Activated CD4-positive, CD25-positive, alpha-beta regulatory T cell treated with anti-CD3 and anti-CD28 coated beads, Interleukin-2, amount 50 U/mL, for 72 hours (primary cell): Measurements from ENCODE around the gene MYCBP.

ENCODE experiments used
- DNase-seq: peaks from one replicate; pipeline ENCODE4 v3.0.0; 2021

MYCBP gene

DNA sequence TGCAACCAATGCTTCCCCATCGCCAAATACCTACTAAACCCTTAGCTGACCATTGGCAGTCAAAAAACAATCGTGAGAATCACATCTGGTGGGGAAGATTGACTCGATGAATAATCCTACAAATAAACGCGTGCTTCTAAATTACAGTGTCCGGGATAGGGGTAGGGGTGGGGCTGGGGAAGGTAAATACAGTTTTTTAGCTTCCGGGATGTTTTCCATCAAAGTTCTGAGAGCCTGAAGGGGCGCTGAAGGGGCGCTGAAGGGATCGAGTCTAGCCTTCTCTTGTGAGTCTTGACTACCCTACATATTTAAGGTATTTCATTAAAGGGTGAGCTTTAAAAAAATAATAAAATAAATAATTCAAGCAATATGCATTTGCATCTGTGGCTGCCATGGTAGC lies 54.1 kb downstream of the MYCBP start:
- no peak for DNase-seq

DNA sequence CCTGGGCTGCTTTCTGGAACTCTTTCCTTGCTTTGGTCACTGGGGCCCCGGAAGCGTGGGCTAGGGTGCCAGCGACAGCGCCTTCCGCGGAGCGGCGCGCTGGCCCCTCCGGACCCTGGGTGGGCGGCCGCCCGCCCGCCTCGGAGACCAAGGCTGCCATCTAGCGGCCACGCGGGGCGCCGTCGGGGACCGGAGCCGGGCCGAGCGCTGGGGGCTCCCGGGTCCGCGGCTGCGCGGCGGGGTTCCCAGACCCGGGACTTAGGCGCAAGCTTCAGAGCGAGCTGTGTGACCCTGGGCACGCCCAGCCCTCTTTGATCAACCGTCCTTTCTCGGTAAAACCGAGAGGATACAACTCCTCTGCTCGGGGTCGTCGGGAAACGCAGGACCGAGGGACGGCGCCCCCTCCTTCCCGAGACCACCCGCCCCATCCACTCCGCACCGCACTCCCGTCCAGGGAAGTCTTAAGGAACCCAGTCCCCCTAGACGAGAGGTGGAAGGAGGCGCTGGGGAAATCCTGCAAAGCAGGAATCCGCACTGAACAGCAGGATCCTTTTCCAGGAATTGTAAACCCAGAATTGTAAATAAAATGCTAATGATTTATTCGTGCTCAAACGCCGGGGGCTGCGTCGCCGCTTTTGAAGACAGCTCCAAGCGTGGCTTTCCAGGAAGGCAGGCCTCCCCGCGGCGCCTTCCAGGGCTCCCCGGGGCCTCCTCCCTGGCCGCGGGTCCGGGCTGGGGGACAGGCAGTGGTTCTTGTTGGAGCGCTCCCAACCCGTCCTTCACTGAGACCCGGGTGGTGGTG lies 54.8 kb downstream of the MYCBP start:
- DNase-seq: peak; percentile 65

DNA sequence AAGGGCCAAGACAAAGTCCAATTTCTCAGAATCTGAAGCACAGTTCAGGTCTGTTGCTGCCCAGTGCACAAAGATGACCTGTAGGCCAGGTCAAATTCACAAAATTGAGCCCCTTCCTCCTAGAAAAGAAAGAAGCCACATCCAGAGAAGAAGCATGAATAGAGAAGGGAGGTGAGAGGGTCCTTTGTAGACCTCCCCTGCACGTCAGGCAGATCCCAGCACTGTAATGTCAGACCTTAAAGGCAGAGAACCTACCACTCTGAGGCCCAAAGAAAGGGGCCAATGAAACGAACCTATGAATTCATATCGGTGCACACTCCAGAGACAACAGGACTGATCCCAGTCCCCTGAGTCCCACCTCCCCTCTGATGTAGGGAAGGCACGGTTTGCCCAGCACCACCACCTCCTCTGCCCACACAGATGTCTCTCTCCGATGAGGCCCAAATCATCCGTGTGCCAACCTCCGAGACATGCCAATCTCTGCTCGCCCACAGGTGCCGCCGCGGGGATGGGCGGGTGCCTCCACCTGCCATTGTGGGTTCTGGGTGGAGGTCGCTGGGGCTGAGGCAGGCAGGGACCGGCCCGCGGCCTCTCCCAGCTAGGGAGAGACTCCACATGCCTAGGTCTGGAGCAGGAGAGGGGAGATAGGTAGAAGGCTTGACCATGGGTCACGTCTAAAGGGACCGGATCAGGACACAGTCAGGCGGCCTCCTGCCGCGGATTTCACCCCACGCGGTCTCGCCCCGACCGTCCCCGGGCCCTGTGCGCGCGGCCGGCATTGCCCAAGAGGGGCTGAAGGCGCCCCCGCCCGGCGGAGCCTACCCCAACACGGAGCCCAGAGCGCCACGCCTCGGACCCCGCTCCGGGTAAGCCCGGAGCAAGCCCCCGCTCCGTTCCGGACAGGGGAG lies 55.6 kb downstream of the MYCBP start:
- no peak for DNase-seq

DNA sequence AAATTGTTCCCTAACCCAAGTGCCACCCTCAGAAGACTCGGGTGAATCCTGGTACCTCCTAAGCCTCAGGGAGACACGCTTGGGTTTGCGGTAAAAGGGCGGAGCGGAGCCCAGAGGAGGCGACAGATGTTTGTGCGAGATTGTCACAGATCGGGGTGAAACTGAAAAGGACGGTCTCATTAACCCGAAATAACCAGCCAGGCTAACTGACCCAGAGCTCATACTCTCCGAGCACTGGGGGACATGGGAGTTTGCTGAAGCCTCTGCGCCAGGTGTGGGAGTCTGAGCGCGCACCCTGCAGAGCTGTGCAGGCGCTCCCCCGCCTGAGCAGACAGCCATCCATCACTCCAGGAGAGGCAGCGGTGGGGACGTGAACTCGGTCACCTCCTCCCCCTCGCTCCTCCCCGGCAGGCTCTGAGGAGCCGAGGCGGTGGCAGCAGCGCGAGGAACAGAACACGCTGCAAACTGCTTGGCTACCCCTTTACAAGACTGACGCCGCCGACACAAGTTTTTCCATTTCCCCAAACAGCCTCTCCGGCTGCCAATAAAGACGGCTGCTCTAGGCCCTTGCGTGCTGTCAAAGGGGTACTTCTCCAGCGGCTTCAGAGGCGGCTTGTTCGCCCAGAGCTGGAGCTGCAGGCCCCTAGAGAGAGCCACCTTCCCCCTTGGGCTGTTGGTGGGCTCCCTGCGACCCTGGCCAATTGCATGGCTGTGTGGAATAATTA lies 57.1 kb downstream of the MYCBP start:
- DNase-seq: no peak

DNA sequence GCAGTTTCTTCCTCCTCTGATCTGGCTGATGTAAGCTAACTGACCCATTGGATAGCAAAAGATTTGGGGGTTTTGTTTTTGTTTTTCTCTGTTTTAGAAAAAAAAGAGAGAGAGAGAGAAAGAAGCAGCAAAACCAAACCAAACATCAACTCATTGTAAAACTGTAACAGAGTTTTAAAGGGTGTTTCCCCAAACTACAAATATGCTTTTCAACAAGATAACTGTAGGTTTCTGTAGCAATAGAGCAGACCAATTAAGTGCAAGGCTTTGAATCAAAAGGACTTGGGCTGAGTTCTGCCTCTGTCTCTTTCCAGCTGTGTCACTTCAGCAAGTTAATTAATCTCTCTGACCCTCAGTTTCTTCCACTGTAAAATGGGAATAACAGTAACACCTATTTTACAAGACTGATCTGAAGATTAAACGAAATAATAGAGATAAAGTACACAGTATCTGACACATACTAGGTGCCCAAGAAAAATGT lies 58.1 kb downstream of the MYCBP start:
- DNase-seq: no peak

DNA sequence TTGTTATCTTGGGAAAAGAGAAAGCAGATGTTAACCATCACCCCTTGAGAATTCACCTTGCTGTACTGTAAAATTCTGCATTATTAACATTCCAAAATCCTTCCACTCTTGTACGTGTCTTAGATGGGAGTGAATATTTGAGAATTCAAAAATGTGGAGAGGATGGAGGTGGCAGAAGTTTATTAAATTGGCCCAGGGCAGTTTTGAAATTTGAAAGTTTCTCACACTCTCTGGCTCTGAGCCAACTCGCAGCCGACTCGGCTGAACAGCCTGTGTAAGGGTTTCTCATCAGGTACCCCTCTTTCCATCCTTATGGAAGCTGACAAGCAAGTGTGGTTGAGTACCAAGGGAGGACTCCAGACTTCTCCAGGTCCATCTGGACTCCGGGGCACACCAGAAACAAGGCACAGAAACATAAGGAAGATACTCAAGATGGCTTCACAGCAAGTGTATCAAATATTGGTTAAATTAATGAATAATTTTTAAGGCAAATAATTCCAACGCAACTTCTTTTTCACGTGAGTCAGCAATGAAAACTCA lies 58.6 kb downstream of the MYCBP start:
- no peak for DNase-seq

DNA sequence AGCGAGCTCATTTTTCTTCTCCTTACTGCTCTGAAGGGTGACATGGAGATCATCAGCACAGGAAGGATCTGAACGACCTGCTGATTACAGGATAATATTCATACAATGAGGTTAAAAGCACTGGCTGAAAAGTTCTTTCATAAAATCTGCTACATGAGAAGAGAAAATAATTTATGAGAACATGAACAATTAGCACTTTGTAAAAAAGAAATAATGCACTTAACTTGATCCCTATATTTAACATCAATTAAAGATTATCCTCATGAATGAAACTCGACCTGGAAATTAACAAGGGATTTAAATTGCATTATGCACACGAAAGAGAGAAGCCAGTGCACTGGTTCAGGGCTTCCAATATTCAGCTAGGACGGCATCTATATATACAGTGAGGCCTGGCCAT lies 60.2 kb downstream of the MYCBP start:
- DNase-seq: no peak
